GM12891 (cell line): ENCODE results near the gene CHRNA9.

Experiments
- POLR2A ChIP-seq: IDR thresholded peaks from 2 replicates; pipeline ENCODE4 v1.6.1; 2011; ENCODE audit warnings: low read depth, low read length, control low read depth
- POLR2AphosphoS5 ChIP-seq: IDR thresholded peaks from 2 replicates; pipeline ENCODE4 v1.6.1; 2011; ENCODE audit warnings: low read depth, low read length, control low read depth
- TAF1 ChIP-seq: IDR thresholded peaks from 2 replicates; pipeline ENCODE4 v1.6.1; 2011; ENCODE audit warnings: low read depth, low read length, control low read depth

DNA sequence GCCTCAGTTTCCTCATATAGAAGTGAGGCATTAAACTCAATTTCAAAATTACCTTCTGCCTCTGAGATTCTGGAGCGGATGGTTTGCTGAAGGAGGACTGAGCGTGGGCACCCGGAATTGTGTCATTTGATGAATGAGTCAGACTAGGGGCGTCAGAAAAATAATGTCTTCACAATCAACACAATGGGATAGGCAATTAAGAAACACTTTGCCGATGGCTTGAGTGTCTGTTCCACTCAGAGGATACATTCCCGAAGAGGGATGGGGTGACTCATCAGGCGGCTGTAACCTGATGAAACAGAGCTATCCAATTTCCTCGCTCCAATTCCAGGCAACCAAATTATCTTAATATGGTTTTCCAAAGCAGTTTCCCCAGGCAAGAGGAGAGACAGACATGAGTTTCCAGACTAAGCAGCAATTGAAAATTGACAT lies 1.2 kb upstream of the CHRNA9 start:
- no peak for TF ChIP-seq POLR2A
- TF ChIP-seq POLR2AphosphoS5, result no peak
- no peak for TF ChIP-seq TAF1
